ENCODE results near the gene PCLAF. TPM values are rescaled to one million over a fixed set of nuclear protein-coding genes. Genes with fewer than 3 reads are reported as not detected.

Gene PCLAF
- polyA plus RNA-seq, 1 donor (not counting 4 experiments of a cell fraction or from before 2014, with no cell fraction given): 55.0 TPM

- Histone ChIP-seq H3K79me2 (ENCODE audit: control insufficient read depth, insufficient read depth, low read length) (peaks cover 92% of the 10 kb centered on the region), H3K27me3 (ENCODE audit: control insufficient read depth, extremely low read depth, insufficient read depth, low read length) (no peaks in the 10 kb centered on the region), H3K9ac (ENCODE audit: control insufficient read depth, extremely low read depth, insufficient read depth, low read length) (no peak overlapping the region), H4K20me1 (ENCODE audit: control insufficient read depth, extremely low read depth, insufficient read depth, low read length) (peaks cover 5% of the 10 kb centered on the region), H3K27ac (ENCODE audit: control insufficient read depth, insufficient read depth, low read length) (no peak overlapping the region), H3K9me1 (ENCODE audit: control insufficient read depth, extremely low read depth, insufficient read depth, low read length) (no peaks in the 10 kb centered on the region), H3K4me2 (ENCODE audit: control insufficient read depth, extremely low read depth, insufficient read depth, low read depth, low read length) (no peak overlapping the region), H3K4me1 (ENCODE audit: control insufficient read depth, extremely low read depth, insufficient read depth, low read length) (peaks cover 16% of the 10 kb centered on the region), H3K4me3 (ENCODE audit: control insufficient read depth in 2 of 3, extremely low read depth in 1 of 3, insufficient read depth in 2 of 3, low read depth in 1 of 3, low read length in 3 of 3) (no peak overlapping the region), H2AFZ (ENCODE audit: control insufficient read depth, low read length) (no peak overlapping the region), H3K36me3 (ENCODE audit: control insufficient read depth in 2 of 2, extremely low read depth in 1 of 2, insufficient read depth in 2 of 2, low read length in 2 of 2) (peaks cover 1 to 13% of the 10 kb centered on the region in 2 experiments), H3K9me3 (ENCODE audit: control insufficient read depth, low read depth, low read length) (no peaks in the 10 kb centered on the region)
- FAIRE-seq (no peak), DNase-seq (ENCODE audit: low read depth, low spot score) (no peak)
- TF ChIP-seq CTCF (optimal IDR thresholded peaks at IDR 0.05 in 1 of 3, IDR thresholded peaks at IDR 0.05 in 1 of 3, conservative IDR thresholded peaks at IDR 0.05 in 1 of 3; ENCODE audit: extremely low read depth in 1 of 3, insufficient read depth in 2 of 3, low read length in 3 of 3): no peak
- no peak for TF ChIP-seq EZH2 (IDR thresholded peaks at IDR 0.05; ENCODE audit: low read length)
- dilution Hi-C loops (cut with MboI; ENCODE audit: extremely low pct_ligation_motif_present, low sequenced_read_pairs): no loop called here
Observed at GRCh38 chr15:64343841-64344240, 37.4 kb downstream of the PCLAF start.

GRCh38 chr15:64343222-64343621 is 38.0 kb downstream of the PCLAF start:
- no peak for FAIRE-seq
- no peaks in the 10 kb centered on the region for H3K9me3 ChIP-seq (ENCODE audit: control insufficient read depth, low read depth, low read length)
- H3K4me2 ChIP-seq (ENCODE audit: control insufficient read depth, extremely low read depth, insufficient read depth, low read depth, low read length): no peak overlapping the region
- no peaks in the 10 kb centered on the region for H3K27me3 ChIP-seq (ENCODE audit: control insufficient read depth, extremely low read depth, insufficient read depth, low read length)
- H3K9ac ChIP-seq (ENCODE audit: control insufficient read depth, extremely low read depth, insufficient read depth, low read length): no peak overlapping the region
- H4K20me1 ChIP-seq (ENCODE audit: control insufficient read depth, extremely low read depth, insufficient read depth, low read length): peaks cover 5% of the 10 kb centered on the region
- peaks cover 1 to 13% of the 10 kb centered on the region in 2 experiments for H3K36me3 ChIP-seq (ENCODE audit: control insufficient read depth in 2 of 2, extremely low read depth in 1 of 2, insufficient read depth in 2 of 2, low read length in 2 of 2)
- H3K9me1 ChIP-seq (ENCODE audit: control insufficient read depth, extremely low read depth, insufficient read depth, low read length): no peaks in the 10 kb centered on the region
- dilution Hi-C loops (cut with MboI; ENCODE audit: extremely low pct_ligation_motif_present, low sequenced_read_pairs): no loop called here
- no peak overlapping the region for H3K27ac ChIP-seq (ENCODE audit: control insufficient read depth, insufficient read depth, low read length)
- H3K4me3 ChIP-seq (ENCODE audit: control insufficient read depth in 2 of 3, extremely low read depth in 1 of 3, insufficient read depth in 2 of 3, low read depth in 1 of 3, low read length in 3 of 3): no peak overlapping the region
- H3K4me1 ChIP-seq (ENCODE audit: control insufficient read depth, extremely low read depth, insufficient read depth, low read length): peaks cover 16% of the 10 kb centered on the region
- TF ChIP-seq CTCF (optimal IDR thresholded peaks at IDR 0.05 in 1 of 3, IDR thresholded peaks at IDR 0.05 in 1 of 3, conservative IDR thresholded peaks at IDR 0.05 in 1 of 3; ENCODE audit: extremely low read depth in 1 of 3, insufficient read depth in 2 of 3, low read length in 3 of 3): no peak
- peaks cover 91% of the 10 kb centered on the region for H3K79me2 ChIP-seq (ENCODE audit: control insufficient read depth, insufficient read depth, low read length)
- no peak overlapping the region for H2AFZ ChIP-seq (ENCODE audit: control insufficient read depth, low read length)
- no peak for DNase-seq (ENCODE audit: low read depth, low spot score)

All from keratinocyte (primary cell).